ENCODE measurements around the gene PTCD2. TPM values are rescaled to one million over a fixed set of nuclear protein-coding genes. Genes with fewer than 3 reads are reported as not detected.

The PTCD2 gene
- total RNA-seq = 10 to 100 TPM; 10.2 to 10.6 TPM

DNA sequence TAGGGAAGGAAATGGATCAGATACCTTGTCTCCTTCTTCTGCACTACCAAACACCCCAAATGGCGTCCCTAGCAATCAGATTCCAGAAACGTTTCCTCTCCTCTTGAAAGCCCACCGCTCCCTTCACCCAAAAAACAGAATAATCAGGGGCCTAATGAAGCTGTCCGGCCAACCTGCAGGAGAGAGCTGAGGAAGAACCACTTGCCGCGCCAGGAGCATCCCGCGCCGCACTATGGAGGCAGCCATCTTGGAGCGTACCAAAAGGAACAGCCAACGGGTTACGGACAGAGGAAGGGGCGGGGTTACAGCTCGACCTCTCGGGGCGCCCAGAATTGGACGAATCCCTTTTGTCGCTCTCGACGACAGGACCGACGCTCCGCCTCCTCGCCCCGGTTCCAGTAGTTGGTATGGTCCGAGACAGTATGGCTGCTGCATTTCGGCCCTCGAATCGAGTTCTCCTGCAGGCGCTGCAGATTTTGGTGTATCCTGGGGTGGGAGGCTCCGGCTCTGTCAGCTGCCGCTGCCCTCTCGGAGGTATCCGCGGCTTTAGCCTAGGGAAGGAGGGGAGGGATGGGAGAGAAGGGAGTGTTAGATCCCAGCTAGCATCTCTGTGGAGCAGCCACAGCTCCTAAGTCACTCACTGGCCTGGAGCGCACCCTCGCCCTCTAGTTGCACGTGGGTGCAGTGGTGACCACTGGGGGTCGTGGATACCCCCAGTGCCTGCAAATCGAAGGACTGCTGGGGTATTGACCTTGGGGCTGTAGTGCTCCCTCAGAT is at the start of gene PTCD2, which contains the start of gene MRPS27:
Gene PTCD2, plus strand, starts transcription at position 398 of the 777 bp plus-strand sequence. Its CDS starts 10 bp downstream, at position 408.
Gene MRPS27, minus strand, starts transcription at position 265 of the 777 bp plus-strand sequence. Its CDS starts 19 bp downstream, at position 246.
- peak within 1 kb of the TSS; percentile 89 for H3K27ac Mint-ChIP-seq
- no peaks in the 10 kb centered on the region for H3K9me3 Mint-ChIP-seq (ENCODE audit: low read depth)
- peaks cover 32% of the 10 kb centered on the region for H3K36me3 Mint-ChIP-seq
- DNase-seq = peak; percentile 97
- H3K4me1 Mint-ChIP-seq = peaks cover 41% of the 10 kb centered on the region
- CTCF ChIA-PET = interaction anchor here (0.8 to 8.3 kb wide), 2 partner anchors 12 to 46 kb away, joined by 4 to 58 read pairs; no protein-coding TSS in a partner anchor
- no peaks in the 10 kb centered on the region for H3K27me3 Mint-ChIP-seq
- ATAC-seq = peak; percentile 99
- peak within 1 kb of the TSS; percentile 96 for H3K4me3 Mint-ChIP-seq

DNA sequence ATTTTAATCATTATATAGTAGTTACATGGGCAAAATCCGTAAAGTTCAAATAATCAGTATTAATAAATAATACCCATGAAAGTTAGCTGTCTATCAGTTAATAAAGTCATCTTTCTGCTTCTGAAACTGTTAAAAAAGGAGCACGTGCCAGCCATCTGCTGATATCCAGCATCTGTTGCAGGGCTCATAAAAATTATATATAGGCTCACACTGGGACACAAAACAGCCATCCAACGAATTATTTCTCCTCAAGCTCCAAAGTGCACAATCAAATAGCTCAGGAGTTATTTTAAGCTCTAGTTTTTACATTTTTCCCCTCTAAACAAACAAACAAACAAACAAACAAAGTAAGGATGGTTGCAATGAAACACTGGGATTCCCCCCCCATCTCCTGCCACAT is 48.5 kb upstream of the PTCD2 start:
- Mint-ChIP-seq H3K4me3 (no peak overlapping the region), H3K9me3 (ENCODE audit: low read depth) (no peaks in the 10 kb centered on the region), H3K4me1 (no peaks in the 10 kb centered on the region), H3K27me3 (no peaks in the 10 kb centered on the region), H3K27ac (no peak overlapping the region), H3K36me3 (peaks cover 9% of the 10 kb centered on the region)
- DNase-seq (no peak), ATAC-seq (no peak)
- CTCF ChIA-PET = interaction anchor here (1.1 to 1.3 kb wide), 2 partner anchors 9 to 38 kb away, joined by 3 to 4 read pairs; no protein-coding TSS in a partner anchor

GRCh38 chr5:72272398-72272797 is 47.8 kb upstream of the PTCD2 start:
- Mint-ChIP-seq H3K9me3 (ENCODE audit: low read depth) (no peaks in the 10 kb centered on the region), H3K4me3 (no peak overlapping the region), H3K27me3 (no peaks in the 10 kb centered on the region), H3K27ac (no peak overlapping the region), H3K4me1 (no peaks in the 10 kb centered on the region), H3K36me3 (peaks cover 14% of the 10 kb centered on the region)
- CTCF ChIA-PET = interaction anchor here (1.1 kb wide), 1 partner anchor 38 kb away, joined by 3 read pairs; no protein-coding TSS in a partner anchor
- no peak for ATAC-seq
- no peak for DNase-seq

GRCh38 chr5:72273547-72273946 is 46.6 kb upstream of the PTCD2 start:
- CTCF ChIA-PET = no interaction called here
- Mint-ChIP-seq H3K27ac (no peak overlapping the region), H3K9me3 (ENCODE audit: low read depth) (no peaks in the 10 kb centered on the region), H3K27me3 (no peaks in the 10 kb centered on the region), H3K4me3 (no peak overlapping the region), H3K36me3 (peaks cover 22% of the 10 kb centered on the region), H3K4me1 (no peaks in the 10 kb centered on the region)
- ATAC-seq = no peak
- no peak for DNase-seq

DNA sequence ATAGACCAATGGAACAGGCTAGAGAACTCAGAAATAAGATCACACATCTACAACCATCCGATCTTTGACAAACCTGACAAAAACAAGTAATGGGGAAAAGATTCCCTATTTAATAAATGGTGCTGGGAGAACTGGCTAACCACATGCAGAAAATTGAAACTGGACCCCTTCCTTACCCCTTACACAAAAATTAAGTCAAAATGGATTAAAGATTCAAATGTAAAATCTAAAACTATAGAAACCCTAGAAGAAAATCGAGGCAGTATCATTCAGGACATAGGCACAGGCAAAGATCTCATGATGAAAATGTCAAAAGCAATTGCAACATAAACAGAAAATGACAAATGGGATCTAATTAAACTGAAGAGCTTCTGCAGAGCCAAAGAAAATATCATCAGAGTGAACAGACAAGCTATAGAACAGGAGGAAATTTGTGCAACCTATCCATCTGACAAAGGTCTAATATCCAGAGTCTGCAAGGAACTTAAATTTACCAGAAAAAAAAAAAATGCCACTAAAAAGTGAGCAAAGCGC is 43.9 kb upstream of the PTCD2 start:
- CTCF ChIA-PET = interaction anchor here (0.6 kb wide), 1 partner anchor 18 kb away, joined by 3 read pairs; no protein-coding TSS in a partner anchor
- no peak overlapping the region for H3K27ac Mint-ChIP-seq
- peaks cover 27% of the 10 kb centered on the region for H3K36me3 Mint-ChIP-seq
- no peak overlapping the region for H3K4me3 Mint-ChIP-seq
- H3K4me1 Mint-ChIP-seq = no peaks in the 10 kb centered on the region
- no peak for ATAC-seq
- H3K27me3 Mint-ChIP-seq = no peaks in the 10 kb centered on the region
- H3K9me3 Mint-ChIP-seq (ENCODE audit: low read depth) = no peaks in the 10 kb centered on the region
- DNase-seq = no peak

DNA sequence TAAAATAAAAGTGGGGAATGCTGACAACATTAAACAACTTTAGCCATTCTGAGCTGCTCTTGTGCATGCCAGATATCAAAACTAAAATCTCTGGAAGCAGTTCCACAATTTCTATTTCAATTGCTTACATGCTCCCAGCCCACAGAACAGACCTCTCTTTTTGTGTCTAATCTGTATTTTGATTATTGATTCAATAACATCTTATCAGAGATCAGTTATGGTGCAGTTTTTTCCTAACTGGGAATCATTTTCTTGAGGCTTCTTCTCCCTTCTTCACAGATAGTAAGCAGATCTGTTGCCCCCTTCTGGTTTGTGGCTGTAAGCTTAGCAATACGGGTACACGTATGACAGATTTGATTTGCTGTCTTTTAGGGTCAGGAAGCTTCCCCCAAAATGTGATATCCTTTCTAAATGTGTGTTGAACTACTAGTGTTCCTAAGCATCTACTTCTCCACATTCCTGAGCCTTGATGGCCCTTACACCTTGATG is 39.5 kb upstream of the PTCD2 start:
- CTCF ChIA-PET = interaction anchor here (0.7 to 2.8 kb wide), 5 partner anchors 9 to 28 kb away, joined by 3 to 9 read pairs (median 4); no protein-coding TSS in a partner anchor
- H3K36me3 Mint-ChIP-seq = peaks cover 37% of the 10 kb centered on the region
- H3K4me1 Mint-ChIP-seq = peaks cover 3% of the 10 kb centered on the region

DNA sequence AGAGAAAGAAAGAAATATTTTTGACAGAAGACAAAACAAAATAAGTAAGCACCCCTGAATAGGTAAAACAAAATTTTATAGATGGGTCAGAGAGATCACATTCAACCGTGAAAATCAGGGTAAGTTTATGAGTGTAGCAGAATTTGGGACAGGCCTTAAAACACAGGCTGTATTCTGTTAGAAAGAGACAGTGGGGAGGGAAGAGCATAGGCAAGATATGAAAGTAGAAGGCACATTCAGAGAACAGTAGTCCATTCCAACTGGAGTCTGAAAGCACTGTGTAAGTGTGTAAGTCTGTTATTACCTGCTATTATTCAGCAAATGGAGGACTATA is 38.8 kb upstream of the PTCD2 start:
- CTCF ChIA-PET = interaction anchor here (0.7 to 2.8 kb wide), 2 partner anchors 23 to 27 kb away, joined by 4 to 9 read pairs; no protein-coding TSS in a partner anchor
- Mint-ChIP-seq H3K4me3 (no peak overlapping the region), H3K27me3 (no peaks in the 10 kb centered on the region), H3K36me3 (peaks cover 30% of the 10 kb centered on the region), H3K9me3 (ENCODE audit: low read depth) (no peaks in the 10 kb centered on the region), H3K27ac (no peak overlapping the region), H3K4me1 (peaks cover 3% of the 10 kb centered on the region)
- ATAC-seq (no peak), DNase-seq (no peak)

More for the DNA sequence above, 39.5 kb upstream of the PTCD2 start:
- Mint-ChIP-seq H3K27me3 (no peaks in the 10 kb centered on the region), H3K27ac (no peak overlapping the region), H3K9me3 (ENCODE audit: low read depth) (no peaks in the 10 kb centered on the region), H3K4me3 (no peak overlapping the region)
- DNase-seq = no peak
- no peak for ATAC-seq

DNA sequence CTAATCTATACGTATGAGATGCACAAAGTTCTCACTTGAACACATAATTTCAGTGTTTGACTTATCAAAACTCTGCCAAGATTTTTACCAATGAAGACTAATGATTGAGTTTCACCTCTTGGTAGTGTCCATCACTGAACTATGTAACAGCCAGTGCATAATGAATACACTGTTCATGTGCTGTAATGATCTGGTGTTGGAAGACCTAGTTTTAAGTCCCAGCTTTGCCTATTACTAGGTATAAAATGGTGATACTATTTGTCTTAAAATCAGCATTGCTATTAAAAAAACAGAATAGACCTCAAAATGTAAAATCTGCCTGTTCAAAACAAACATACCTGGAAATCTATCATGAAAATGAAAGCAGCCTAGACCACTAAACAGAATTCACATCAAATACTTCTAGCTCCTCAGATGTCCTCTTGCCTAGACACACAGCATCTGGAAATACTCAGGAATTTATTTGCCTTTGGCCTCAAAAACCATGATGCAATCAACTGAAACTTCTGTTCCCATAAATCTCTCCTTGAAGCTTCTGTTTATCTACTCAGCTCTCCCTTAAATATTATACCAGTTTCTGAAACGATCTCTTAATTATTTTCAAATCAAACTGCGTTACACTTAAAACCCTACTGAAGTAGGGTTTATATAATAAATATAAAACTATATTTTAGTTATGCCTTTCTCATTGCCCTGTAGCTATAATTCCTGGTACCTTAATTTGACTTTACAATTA is 38.2 kb upstream of the PTCD2 start:
- Mint-ChIP-seq H3K27me3 (no peaks in the 10 kb centered on the region), H3K36me3 (peaks cover 29% of the 10 kb centered on the region), H3K4me3 (no peak overlapping the region), H3K27ac (no peak overlapping the region), H3K4me1 (peaks cover 3% of the 10 kb centered on the region), H3K9me3 (ENCODE audit: low read depth) (no peaks in the 10 kb centered on the region)
- CTCF ChIA-PET = interaction anchor here (2.8 kb wide), 1 partner anchor 26 kb away, joined by 9 read pairs; no protein-coding TSS in a partner anchor
- no peak for ATAC-seq
- no peak for DNase-seq

- DNase-seq = no peak
- no peaks in the 10 kb centered on the region for H3K27me3 Mint-ChIP-seq
- no peaks in the 10 kb centered on the region for H3K9me3 Mint-ChIP-seq (ENCODE audit: low read depth)
- peaks cover 3% of the 10 kb centered on the region for H3K4me1 Mint-ChIP-seq
- no peak for ATAC-seq
- peaks cover 25% of the 10 kb centered on the region for H3K36me3 Mint-ChIP-seq
- H3K27ac Mint-ChIP-seq = no peak overlapping the region
- CTCF ChIA-PET = interaction anchor here (2.8 kb wide), 1 partner anchor 25 kb away, joined by 9 read pairs; no protein-coding TSS in a partner anchor
- H3K4me3 Mint-ChIP-seq = no peak overlapping the region
These were observed 37.3 kb upstream of the PTCD2 start for GRCh38 chr5:72282878-72283277.

DNA sequence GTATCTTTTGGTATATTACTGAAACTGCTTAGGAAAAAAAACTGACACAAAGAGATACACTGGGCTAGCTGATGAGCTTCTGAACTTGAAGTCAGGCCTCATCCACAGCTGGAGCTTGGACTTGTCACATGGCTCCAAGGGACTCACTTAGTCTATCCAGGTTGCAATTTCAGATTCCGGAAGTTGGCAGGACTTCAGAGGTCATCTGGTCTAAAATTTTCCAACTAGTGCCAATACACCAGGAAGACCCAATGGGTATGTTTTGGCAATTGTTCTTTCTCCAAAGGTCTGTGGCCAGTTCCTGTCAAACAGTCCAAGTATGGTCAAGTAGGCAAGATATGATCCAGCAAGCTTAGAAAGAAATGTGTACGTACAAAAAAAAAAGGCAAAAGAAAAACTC is 36.8 kb upstream of the PTCD2 start:
- no peak overlapping the region for H3K27ac Mint-ChIP-seq
- no peak for ATAC-seq
- H3K4me1 Mint-ChIP-seq = peaks cover 3% of the 10 kb centered on the region
- H3K36me3 Mint-ChIP-seq = peaks cover 25% of the 10 kb centered on the region
- no peaks in the 10 kb centered on the region for H3K27me3 Mint-ChIP-seq
- no peak for DNase-seq
- no peak overlapping the region for H3K4me3 Mint-ChIP-seq
- no peaks in the 10 kb centered on the region for H3K9me3 Mint-ChIP-seq (ENCODE audit: low read depth)
- CTCF ChIA-PET = no interaction called here

DNA sequence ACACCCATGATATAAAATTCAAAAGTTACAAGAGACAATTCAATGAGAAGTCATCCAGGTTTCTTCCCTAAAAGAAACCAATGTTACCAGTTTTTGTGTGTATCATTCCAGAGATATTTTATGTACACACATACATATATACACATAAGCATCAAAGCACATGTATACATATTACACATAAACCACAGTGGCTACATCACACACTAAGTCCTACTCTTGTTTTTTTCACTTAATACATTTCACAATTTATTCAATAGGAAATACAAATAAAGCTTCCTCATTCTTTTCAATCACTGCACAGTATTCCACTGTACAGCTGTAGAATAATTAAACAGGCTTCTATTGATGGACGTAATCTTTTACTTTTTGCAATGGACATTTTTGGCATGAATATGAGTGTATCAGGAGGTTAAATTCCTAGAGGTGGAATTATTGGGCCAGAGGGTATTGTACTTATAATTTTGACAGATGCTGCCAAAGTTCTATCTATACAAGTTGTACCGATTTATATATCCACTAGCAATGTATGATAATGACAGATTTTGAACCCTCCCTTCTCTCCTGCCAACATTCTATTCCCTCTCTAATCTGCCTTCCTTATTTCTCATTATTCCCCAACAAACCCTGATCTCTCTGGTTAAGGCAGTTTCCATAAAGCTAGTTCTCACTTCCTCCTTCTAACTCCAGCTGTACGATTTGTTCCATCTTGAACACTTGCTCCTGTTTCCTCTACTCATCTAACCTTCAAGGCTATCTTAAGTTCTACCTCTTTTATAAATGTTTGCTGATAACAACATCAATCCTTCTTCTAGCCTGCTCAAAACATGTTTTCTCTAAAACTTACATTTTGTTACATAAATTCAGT is 35.4 kb upstream of the PTCD2 start:
- DNase-seq (no peak), ATAC-seq (no peak)
- H3K27ac Mint-ChIP-seq = no peak overlapping the region
- H3K4me1 Mint-ChIP-seq = peaks cover 3% of the 10 kb centered on the region
- H3K27me3 Mint-ChIP-seq = no peaks in the 10 kb centered on the region
- no peak overlapping the region for H3K4me3 Mint-ChIP-seq
- CTCF ChIA-PET = no interaction called here
- H3K36me3 Mint-ChIP-seq = peaks cover 20% of the 10 kb centered on the region
- H3K9me3 Mint-ChIP-seq (ENCODE audit: low read depth) = no peaks in the 10 kb centered on the region

GRCh38 chr5:72285424-72285821 is 34.8 kb upstream of the PTCD2 start:
- ATAC-seq (no peak), DNase-seq (no peak)
- peaks cover 3% of the 10 kb centered on the region for H3K4me1 Mint-ChIP-seq
- H3K4me3 Mint-ChIP-seq = no peak overlapping the region
- CTCF ChIA-PET = no interaction called here
- H3K27ac Mint-ChIP-seq = no peak overlapping the region
- no peaks in the 10 kb centered on the region for H3K27me3 Mint-ChIP-seq
- peaks cover 22% of the 10 kb centered on the region for H3K36me3 Mint-ChIP-seq
- H3K9me3 Mint-ChIP-seq (ENCODE audit: low read depth) = no peaks in the 10 kb centered on the region
